C4-2B (cell line): ENCODE measurements around the gene PCYOX1L.

Experiments
- ZFX ChIP-seq: fragments of 450-650 bp; IDR thresholded peaks from 2 replicates; pipeline ENCODE4 v1.6.1; 2017
- TF ChIP-seq, protein P1 (sequence below): fragments of 450-650 bp; conservative IDR thresholded peaks from 2 replicates; pipeline ENCODE4 v1.5.1; 2017; ENCODE audit warnings: mild to moderate bottlenecking

- TF ChIP-seq, protein P1, sequence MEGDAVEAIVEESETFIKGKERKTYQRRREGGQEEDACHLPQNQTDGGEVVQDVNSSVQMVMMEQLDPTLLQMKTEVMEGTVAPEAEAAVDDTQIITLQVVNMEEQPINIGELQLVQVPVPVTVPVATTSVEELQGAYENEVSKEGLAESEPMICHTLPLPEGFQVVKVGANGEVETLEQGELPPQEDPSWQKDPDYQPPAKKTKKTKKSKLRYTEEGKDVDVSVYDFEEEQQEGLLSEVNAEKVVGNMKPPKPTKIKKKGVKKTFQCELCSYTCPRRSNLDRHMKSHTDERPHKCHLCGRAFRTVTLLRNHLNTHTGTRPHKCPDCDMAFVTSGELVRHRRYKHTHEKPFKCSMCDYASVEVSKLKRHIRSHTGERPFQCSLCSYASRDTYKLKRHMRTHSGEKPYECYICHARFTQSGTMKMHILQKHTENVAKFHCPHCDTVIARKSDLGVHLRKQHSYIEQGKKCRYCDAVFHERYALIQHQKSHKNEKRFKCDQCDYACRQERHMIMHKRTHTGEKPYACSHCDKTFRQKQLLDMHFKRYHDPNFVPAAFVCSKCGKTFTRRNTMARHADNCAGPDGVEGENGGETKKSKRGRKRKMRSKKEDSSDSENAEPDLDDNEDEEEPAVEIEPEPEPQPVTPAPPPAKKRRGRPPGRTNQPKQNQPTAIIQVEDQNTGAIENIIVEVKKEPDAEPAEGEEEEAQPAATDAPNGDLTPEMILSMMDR, result no peak
- no peak for TF ChIP-seq ZFX
Measured at GRCh38 chr5:149337736-149338135, 20.1 kb upstream of the PCYOX1L start.
